Vagina (tissue), 2 donors: Measurements from ENCODE around the gene SPEM1.

Experiments
- POLR2A ChIP-seq, 2 donors: fragments of 450-650 bp; IDR thresholded peaks; one replicate each; pipeline ENCODE4 v1.6.1; 2017; ENCODE audit warnings: antibody characterized with exemption in 2 of 2, mild to moderate bottlenecking in 2 of 2, moderate library complexity in 2 of 2
- POLR2AphosphoS5 ChIP-seq, 2 donors: sonication (generic); formaldehyde crosslinking; IDR thresholded peaks; one replicate each; pipeline ENCODE4 v1.9.0; 2017; ENCODE audit warnings: antibody characterized with exemption in 2 of 2, mild to moderate bottlenecking in 2 of 2, low read depth in 1 of 2; ENCODE audit not compliant: insufficient read depth in 1 of 2
- TF ChIP-seq, protein P1 (sequence below), 3 experiments: fragments of 450-650 bp in 2 of 3; fragments of 200-600 bp in 1 of 3; sonication (generic) in 1 of 3; IDR thresholded peaks; one replicate each; pipeline ENCODE4 v1.5.1; 2017 to 2019; ENCODE audit warnings: antibody characterized with exemption in 3 of 3, mild to moderate bottlenecking in 2 of 3, moderate library complexity in 2 of 3

DNA sequence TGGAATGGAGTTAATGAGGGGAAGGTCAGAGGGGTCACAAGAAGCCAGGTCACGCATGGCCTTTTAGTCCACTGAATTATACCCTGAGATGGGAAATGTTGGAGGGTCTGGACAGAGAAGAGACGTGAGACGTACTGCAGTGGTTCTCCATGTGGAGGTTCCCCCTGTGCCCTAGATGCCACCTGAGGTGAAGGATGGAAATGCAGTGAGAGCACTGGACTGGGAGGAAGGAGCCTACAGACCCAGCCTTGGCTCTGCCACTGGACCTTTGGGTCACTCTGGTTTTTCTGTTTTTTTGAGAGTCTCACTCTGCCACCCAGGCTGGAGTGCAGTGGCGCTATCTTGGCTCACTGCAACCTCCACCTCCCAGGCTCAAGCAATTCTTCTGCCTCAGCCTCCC is 24.0 kb upstream of the SPEM1 start:
- TF ChIP-seq, protein P1, sequence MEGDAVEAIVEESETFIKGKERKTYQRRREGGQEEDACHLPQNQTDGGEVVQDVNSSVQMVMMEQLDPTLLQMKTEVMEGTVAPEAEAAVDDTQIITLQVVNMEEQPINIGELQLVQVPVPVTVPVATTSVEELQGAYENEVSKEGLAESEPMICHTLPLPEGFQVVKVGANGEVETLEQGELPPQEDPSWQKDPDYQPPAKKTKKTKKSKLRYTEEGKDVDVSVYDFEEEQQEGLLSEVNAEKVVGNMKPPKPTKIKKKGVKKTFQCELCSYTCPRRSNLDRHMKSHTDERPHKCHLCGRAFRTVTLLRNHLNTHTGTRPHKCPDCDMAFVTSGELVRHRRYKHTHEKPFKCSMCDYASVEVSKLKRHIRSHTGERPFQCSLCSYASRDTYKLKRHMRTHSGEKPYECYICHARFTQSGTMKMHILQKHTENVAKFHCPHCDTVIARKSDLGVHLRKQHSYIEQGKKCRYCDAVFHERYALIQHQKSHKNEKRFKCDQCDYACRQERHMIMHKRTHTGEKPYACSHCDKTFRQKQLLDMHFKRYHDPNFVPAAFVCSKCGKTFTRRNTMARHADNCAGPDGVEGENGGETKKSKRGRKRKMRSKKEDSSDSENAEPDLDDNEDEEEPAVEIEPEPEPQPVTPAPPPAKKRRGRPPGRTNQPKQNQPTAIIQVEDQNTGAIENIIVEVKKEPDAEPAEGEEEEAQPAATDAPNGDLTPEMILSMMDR (IDR thresholded peaks at IDR 0.05): no peak
- no peak for TF ChIP-seq POLR2A (IDR thresholded peaks at IDR 0.05)
- TF ChIP-seq POLR2AphosphoS5 (IDR thresholded peaks at IDR 0.05; ENCODE audit: insufficient read depth in 1 of 2, low read depth in 1 of 2): no peak
